Measurements from ENCODE around the gene CHST8. TPM values are rescaled to one million over a fixed set of nuclear protein-coding genes. Genes with fewer than 3 reads are reported as not detected.

Gene CHST8
- total RNA-seq, 6 experiments from 2014 or later, result not detected

GRCh38 chr19:33734913-33735312 is 113.2 kb downstream of the CHST8 start:
- peaks cover 5% of the 10 kb centered on the region for H3K27me3 Mint-ChIP-seq (ENCODE audit: insufficient read depth)
- H3K4me1 Mint-ChIP-seq (ENCODE audit: low read depth), result no peaks in the 10 kb centered on the region
- DNase-seq, result no peak
- no peak for TF ChIP-seq CTCF (IDR thresholded peaks at IDR 0.05)
- H3K36me3 Mint-ChIP-seq (ENCODE audit: low read depth), result no peaks in the 10 kb centered on the region
- H3K9me3 Mint-ChIP-seq, result peaks cover 5% of the 10 kb centered on the region
- H3K4me3 Mint-ChIP-seq, result no peak overlapping the region
- H3K27ac Mint-ChIP-seq, result no peak overlapping the region

DNA sequence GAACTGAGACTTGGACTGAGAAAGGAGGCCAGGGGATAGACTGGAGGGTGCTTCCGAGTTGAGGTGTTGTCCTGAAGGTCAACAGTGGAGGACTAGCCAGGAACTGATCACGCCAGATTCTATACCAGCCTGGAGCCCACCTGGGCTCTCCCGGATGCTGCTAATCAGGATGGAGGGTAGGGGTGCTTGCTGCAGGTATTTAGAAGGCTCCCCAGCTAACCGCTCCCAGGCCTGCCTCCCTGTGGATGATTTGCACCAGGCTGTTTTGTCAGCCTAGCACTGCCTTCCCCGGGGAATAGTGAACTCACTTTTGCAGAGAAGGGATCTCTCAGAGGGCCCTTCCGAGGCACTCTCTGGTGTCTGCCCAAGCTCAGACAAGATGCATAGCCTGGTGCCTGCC is 114.4 kb downstream of the CHST8 start:
- Mint-ChIP-seq H3K4me1 (ENCODE audit: low read depth) (no peaks in the 10 kb centered on the region), H3K36me3 (ENCODE audit: low read depth) (no peaks in the 10 kb centered on the region), H3K4me3 (no peak overlapping the region), H3K9me3 (peaks cover 4% of the 10 kb centered on the region; the same call in 1 of the 2 replicates), H3K27ac (no peak overlapping the region), H3K27me3 (ENCODE audit: insufficient read depth) (peaks cover 5% of the 10 kb centered on the region)
- TF ChIP-seq CTCF (IDR thresholded peaks at IDR 0.05), result no peak
- no peak for DNase-seq

DNA sequence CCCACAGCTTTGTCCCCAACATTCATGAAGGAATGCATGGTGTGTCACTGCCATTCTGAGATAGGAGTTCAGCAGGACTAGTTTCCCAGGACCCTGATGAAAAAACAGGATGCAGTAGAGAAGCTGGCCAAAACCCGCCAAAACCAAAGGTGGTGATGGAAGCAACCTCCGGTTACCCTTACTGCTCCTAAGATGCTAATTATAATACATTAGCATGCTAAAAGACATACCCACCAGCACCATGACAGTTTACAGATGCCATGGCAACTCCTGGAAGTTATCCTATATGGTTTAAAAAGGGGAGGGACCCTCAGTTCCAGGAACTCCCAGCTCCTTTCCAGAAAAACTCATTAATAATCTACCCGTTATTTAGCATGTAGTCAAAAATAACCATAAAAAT is 115.0 kb downstream of the CHST8 start:
- Mint-ChIP-seq H3K36me3 (ENCODE audit: low read depth) (no peaks in the 10 kb centered on the region), H3K4me3 (no peak overlapping the region), H3K27ac (no peak overlapping the region), H3K4me1 (ENCODE audit: low read depth) (no peaks in the 10 kb centered on the region), H3K27me3 (ENCODE audit: insufficient read depth) (peaks cover 9% of the 10 kb centered on the region), H3K9me3 (peaks cover 4% of the 10 kb centered on the region; the same call in 1 of the 2 replicates)
- no peak for DNase-seq
- TF ChIP-seq CTCF (IDR thresholded peaks at IDR 0.05), result no peak

GRCh38 chr19:33737681-33738371 is 116.1 kb downstream of the CHST8 start:
- Mint-ChIP-seq H3K36me3 (ENCODE audit: low read depth) (no peaks in the 10 kb centered on the region), H3K27me3 (ENCODE audit: insufficient read depth) (peaks cover 9% of the 10 kb centered on the region), H3K4me3 (no peak overlapping the region), H3K27ac (no peak overlapping the region), H3K9me3 (peaks cover 4% of the 10 kb centered on the region; the same call in 1 of the 2 replicates), H3K4me1 (ENCODE audit: low read depth) (no peaks in the 10 kb centered on the region)
- TF ChIP-seq CTCF (IDR thresholded peaks at IDR 0.05), result no peak
- DNase-seq, result no peak

DNA sequence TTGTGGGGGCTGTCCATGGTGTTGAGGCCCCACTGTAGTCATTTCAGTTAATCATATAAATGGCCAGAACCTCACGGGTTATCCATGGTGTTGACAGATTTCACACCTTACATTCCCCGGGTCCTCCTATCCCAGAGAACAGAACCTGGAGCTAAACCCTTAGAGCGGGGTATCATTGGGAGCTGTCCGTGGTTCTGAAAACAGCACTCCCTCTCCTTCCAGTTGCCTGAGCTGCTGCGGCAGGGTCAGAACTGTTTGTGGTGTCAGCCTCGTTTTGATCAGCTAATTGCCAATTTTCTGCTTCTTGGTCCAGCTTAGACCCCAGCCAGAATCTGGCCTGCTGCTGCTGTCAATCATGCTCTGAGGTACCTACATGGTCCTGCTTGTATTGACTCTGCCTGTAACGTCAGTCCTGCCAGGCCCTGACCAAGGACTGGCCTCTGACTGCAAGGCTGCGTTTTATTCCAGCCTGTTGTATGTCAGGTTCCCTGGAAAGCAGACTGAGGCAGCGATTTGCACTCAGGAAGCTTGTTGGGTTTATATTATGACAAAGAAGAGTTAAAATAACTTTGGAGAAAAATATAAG is 119.2 kb downstream of the CHST8 start:
- H3K4me1 Mint-ChIP-seq (ENCODE audit: low read depth), result no peaks in the 10 kb centered on the region
- H3K4me3 Mint-ChIP-seq, result no peak overlapping the region
- no peak for TF ChIP-seq CTCF (IDR thresholded peaks at IDR 0.05)
- no peak overlapping the region for H3K27ac Mint-ChIP-seq
- no peak for DNase-seq
- peaks cover 13% of the 10 kb centered on the region for H3K9me3 Mint-ChIP-seq
- H3K27me3 Mint-ChIP-seq (ENCODE audit: insufficient read depth), result peaks cover 9% of the 10 kb centered on the region
- H3K36me3 Mint-ChIP-seq (ENCODE audit: low read depth), result no peaks in the 10 kb centered on the region
